Amniotic epithelial cell (primary cell): ENCODE results near the gene FOCAD.

Experiments used
- DNase-seq: peaks from one replicate; pipeline ENCODE4 v3.0.0-alpha.2; 2010; ENCODE audit warnings: low read depth

FOCAD gene

DNA sequence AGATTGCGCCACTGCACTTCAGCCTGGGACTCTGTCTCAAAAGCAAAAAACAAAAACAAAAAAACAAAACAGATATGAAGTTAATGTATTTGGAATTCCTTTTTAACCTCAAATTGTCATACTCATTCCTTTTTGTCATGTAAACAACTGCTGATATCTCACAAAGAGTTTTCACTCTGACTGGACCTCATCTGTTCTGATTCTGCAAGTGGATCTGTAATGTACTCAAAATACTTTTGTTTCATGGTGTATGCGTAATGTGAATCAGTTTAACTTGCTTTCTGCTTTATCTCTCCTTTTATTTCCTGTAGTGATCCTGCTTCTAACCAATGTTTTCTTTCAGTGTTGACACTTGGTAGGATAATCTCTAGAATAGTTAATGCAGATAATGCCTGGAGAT lies 106.7 kb downstream of the FOCAD start:
- DNase-seq: peak; percentile 80

DNA sequence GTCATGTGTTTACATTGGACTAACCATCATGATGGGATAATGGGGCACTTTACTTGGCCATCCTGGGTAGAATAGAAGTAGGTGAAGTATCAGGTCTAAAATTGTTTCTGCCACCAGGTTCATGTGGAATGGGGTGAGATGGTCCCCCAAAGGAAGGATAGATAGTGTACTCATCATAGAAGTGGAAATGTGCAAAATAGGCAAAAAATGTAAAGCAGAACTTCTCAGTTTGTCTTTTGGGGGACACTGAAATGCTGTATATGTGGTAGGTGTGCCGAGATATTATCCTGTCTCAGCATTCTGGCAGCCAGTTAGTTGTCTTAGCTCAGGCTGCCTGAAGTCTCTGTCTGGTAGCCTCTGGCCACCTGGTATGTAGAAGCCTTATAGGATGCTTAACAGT lies 107.6 kb downstream of the FOCAD start:
- no peak for DNase-seq

DNA sequence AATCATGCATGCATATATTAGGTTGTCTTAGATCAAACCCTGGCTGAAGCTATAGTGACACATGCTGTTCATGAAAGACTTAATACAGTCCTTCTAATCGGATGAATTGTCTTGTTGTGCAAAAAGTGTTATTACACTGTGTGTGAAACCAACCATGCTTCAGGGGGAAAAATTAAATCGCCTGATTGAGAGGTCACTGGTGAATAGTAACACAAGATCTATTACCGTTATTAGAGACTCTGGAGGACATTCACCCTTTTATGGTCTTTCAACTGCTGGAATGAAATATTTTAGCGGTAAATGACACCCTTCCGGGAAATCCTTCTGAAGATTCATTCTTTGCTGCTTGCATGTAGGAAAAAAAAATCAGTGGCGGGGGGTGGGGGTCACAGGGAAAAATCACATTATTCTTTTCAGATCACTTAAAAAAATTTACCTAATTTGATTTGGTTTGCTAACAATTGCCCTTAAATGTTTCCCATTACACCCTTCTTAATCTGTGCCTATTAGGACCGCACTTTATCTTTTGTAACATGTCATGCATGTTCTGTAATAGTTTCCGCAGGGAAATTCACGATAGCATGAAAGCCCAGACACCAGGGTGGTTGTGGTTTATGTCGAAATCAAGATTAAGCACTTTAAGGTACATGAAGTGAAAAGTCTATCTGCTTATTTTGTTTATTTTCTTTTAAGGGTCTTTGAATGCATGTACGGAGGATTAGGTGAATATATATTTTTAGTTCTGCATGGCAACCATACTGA lies 120.6 kb downstream of the FOCAD start:
- peak; percentile 89 for DNase-seq

GRCh38 chr9:20805766-20806165 lies 121.7 kb downstream of the FOCAD start:
- no peak for DNase-seq

- no peak for DNase-seq
Measured at GRCh38 chr9:20808002-20808401, 123.9 kb downstream of the FOCAD start.

- peak; percentile 48 for DNase-seq
Measured at GRCh38 chr9:20811872-20812271, 127.8 kb downstream of the FOCAD start.

DNA sequence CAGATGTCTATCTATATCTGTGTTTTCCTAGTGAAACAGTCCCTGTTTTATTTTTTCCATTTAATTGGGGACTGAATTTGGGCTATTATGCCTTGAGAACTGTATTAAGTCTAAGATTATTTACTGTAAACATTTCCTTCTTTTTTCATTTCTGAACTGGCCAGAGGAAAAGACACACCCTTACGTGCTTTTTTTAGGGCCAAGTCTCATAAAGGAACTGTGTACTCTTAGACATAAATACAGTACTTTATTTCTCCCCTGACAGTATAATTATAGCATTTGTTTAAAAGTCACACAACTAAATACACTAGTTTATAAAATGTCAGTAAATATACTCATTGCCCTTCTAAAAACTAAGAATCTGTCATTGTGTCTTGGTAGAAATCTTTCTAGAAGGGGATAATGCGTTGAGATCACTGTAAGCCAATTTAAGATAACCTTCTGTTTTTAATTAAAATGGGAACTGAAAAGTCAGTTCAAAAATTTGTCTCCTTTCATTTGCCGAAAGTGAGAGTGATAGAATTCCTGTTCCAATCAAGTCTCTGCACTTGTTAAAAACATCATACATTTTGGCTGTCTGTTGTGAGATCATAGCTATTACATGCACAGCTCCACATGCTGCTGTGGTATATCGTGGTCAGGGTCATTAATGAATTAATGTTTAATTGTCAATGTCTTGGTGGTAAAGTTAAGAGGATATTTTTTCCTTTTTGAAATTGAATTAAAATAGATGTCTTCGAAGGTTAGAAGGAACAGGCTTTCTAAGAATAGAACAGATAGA lies 132.1 kb downstream of the FOCAD start:
- no peak for DNase-seq

- peak; percentile 68 for DNase-seq
Measured at GRCh38 chr9:20823051-20823450, 139.0 kb downstream of the FOCAD start.

DNA sequence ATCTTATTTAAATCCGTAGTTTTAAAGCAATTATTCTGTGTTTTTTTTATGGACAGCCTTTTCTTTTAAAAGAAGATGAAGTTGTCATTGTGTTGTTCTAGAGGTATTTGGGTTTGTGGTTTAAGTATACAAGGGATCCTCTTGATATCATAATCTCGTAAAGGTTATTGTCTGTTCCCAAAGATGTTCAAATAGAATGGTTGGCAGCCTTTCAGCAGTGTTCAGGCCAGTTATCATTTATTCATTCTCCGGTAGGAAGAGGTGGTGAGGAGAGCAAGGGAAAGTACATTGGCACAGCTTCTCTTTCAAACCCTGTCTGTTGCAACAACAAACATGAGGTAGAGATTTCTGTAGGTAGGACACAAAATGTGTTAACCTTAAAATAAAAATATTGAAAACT lies 147.0 kb downstream of the FOCAD start:
- DNase-seq: no peak

DNA sequence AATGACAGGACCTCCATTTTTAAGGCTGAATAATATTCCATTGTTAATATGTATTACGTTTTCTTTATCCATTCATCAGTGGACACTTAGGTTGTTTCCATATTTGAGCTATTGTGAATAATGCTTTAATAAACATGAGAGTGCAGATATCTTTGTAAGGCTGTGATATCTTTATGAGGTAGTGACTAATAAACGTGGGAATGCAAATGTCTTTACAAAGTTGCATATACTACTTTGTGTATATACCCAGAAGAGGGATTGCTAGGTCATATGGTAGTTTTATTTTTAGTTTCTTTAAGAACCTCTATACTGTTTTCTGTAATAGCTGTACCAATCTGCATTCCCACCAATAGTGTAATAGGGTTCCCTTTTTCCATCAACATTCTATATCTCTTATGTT lies 148.7 kb downstream of the FOCAD start:
- peak; percentile 75 for DNase-seq

GRCh38 chr9:20835377-20836286 lies 151.6 kb downstream of the FOCAD start:
- peak; percentile 76 for DNase-seq

DNA sequence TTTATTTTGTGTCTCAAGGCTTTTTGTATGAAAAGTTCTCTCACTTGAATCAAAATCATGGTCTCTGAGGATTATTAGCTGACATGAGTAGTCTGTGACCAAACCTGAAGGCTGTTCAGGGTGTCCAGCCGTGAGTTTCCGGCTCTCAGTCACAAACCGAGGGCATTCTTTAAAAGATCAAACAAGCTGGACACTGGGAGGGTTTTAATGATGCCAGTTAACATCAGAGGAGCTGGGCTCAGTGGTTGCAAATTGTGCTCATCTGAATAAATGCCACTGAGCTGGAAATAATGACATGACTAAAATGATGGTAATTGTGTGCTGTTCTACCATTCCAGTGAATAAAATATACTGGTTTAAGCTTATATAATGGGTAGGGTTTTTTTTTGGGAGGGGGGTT lies 153.1 kb downstream of the FOCAD start:
- no peak for DNase-seq

DNA sequence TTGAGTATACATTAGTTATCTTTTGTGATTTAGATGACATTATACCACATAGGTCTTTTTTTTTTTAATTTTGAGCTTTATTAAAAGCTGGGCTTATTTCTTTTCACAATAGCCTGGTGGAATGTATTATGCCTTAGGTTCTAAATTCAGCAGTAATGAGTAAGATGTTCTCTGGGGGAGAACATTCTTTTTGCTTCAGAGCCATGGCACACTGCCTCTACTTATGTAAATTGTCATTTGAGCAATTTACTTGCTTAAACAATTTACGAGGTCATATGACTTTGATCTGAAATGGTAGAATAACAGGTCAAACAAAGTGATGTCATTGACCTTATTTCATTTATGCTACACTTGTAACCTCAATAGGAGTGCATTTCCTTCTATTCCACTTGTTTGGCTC lies 154.2 kb downstream of the FOCAD start:
- DNase-seq: peak; percentile 52

DNA sequence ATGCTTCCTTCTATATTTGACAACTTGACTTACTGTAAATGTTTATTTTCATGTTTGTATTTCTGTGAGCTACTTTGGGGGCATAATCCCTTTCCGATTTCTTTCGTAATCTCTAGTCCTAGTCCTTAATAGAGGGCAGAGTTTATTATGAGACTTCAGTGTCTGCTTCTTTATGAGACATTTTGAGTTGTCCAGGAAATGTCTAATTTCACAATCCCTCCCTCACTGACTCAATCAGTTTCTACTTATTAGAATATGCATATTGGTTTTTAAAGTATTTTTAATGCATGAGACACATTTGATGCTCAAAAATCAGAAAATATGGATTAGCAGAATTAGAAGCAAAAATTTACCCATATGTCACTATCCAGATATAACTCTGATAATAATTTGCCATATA lies 160.9 kb downstream of the FOCAD start:
- peak; percentile 50 for DNase-seq

DNA sequence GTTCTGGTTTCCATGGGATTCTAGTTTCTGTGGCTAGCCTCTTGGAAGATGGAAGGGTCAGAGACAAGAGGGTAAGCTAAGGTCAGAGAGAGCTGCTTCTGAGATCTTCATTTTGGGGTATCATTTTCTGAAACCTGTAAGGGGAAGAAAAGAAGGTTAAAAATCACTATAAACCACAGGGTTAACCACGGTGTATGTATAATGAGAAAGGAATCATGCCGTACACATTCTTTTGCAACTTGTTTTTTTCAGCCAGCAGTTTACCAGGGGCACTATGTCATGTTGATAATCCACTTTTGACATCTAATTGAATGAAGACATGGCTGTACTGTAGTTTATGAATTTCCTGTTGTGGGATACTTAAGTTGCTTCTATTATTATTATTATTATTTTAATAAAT lies 164.4 kb downstream of the FOCAD start:
- peak; percentile 92 for DNase-seq

GRCh38 chr9:20853866-20854265 lies 169.8 kb downstream of the FOCAD start:
- DNase-seq: no peak

DNA sequence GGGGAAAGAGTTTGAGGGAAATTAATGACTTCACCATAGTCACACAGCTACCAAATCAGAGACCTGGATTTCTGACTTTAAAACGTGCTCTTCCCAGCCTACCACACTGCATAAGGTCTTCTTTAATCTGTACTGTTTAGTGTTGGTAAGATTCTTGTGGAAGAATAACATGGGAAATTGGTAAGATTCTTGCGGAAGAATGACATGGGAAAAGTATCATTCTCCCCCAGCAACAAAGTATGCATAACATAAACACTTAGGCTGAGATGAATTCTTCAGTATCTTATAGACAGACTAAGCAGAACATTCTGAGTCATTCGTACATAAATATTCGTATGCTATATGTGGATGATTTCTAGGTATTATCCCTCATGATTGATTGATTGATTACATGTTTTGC lies 170.4 kb downstream of the FOCAD start:
- peak; percentile 89 for DNase-seq

DNA sequence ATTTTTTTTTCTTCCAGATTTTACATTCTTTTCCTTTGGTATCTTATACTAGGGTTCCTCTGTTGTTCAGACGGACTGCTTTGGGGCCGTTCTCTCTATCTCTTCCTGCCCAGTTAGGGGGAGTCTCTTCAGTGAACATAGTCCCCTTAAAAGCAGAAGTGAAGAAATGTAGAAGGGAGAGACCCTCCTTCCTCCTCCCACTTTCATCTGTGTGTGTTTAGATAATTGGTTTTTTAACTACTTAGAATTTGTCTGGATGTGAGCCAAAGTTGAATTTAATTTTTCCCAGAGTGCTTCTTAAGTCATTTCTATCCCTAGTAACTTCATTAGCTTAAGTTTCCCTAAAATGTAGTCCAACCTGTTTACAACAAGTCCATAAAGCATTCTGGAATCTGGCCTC lies 179.9 kb downstream of the FOCAD start:
- no peak for DNase-seq

DNA sequence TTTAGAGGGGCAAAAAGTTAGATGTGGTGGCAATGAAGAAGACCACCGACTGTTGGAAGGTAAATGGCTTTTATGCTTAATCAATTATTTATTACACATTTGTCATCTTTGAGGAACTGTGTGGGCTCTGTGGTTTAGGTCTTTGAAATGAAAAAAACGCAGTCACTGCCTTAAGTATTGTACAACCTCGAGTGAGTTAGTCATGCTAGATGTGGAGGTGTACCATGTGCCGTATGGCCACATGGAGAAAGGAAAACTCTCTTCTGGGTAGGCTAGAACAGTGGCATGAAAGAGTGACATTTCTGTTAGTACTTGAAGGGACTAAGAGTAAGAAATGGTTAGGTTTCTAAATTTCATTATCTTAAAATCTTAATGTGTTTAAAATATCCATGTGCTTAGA lies 181.3 kb downstream of the FOCAD start:
- DNase-seq: peak; percentile 14

DNA sequence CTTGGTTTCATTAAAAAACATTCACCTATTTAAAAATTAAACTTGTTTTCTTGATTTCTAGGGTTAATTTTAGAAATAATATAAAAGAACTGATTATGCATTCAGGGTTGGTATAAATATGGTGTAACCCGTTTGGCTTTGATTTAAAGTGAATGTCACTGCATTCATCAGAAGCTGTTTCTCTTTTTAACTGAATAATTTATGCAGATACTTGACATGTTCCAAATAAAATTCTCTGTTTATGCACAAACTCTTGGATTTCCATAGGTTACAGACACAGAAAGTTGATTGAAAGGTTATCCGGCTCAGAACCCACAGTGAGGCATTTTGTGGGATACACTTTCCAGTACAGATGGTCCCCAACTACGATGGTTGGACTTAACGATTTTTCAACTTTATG lies 186.1 kb downstream of the FOCAD start:
- DNase-seq: no peak

- peak; percentile 92 for DNase-seq
Measured at GRCh38 chr9:20872340-20872977, 188.4 kb downstream of the FOCAD start.
